HepG2 (cell line): Measurements from ENCODE around the gene CHMP5. TPM values are rescaled to one million over a fixed set of nuclear protein-coding genes. Genes with fewer than 3 reads are reported as not detected.

ENCODE experiments used
- DR1 ChIP-seq: sonication (generic); formaldehyde crosslinking; IDR thresholded peaks from 2 replicates; pipeline ENCODE4 v1.8.0; 2021; ENCODE audit warnings: mild to moderate bottlenecking, missing genetic modification reagents, inconsistent platforms
- E2F2 ChIP-seq: sonication (generic); formaldehyde crosslinking; IDR thresholded peaks from 2 replicates; pipeline ENCODE4 v1.4.0; 2020; ENCODE audit warnings: missing genetic modification reagents, borderline replicate concordance
- EEA1 ChIP-seq: sonication (generic); formaldehyde crosslinking; IDR thresholded peaks from 2 replicates; pipeline ENCODE4 v1.5.1; 2020; ENCODE audit warnings: mild to moderate bottlenecking, missing genetic modification reagents, borderline replicate concordance
- HCFC1 ChIP-seq: fragments of 150-350 bp; IDR thresholded peaks from 2 replicates; pipeline ENCODE4 v1.6.1; 2014; ENCODE audit warnings: low read depth, low read length
- HDAC6 ChIP-seq: fragments of 200-600 bp; sonication (generic); IDR thresholded peaks from 2 replicates; pipeline ENCODE4 v1.7.0; 2017; ENCODE audit warnings: mild to moderate bottlenecking, antibody characterized with exemption, low read length, low read depth
- KMT2A ChIP-seq: sonication (generic); formaldehyde crosslinking; IDR thresholded peaks from 2 replicates; pipeline ENCODE4 v1.4.0; 2020; ENCODE audit warnings: missing genetic modification reagents
- NR2C2 ChIP-seq: sonication (generic); formaldehyde crosslinking; IDR thresholded peaks from 2 replicates; pipeline ENCODE4 v1.4.0; 2020; ENCODE audit warnings: missing genetic modification reagents, mild to moderate bottlenecking, moderate library complexity, borderline replicate concordance
- PHF5A ChIP-seq: IDR thresholded peaks from one replicate; pipeline ENCODE4 v1.6.1; 2018; ENCODE audit warnings: low read depth, missing genetic modification reagents; ENCODE audit not compliant: unreplicated experiment
- PRPF4 ChIP-seq: fragments of 200-400 bp; formaldehyde crosslinking; IDR thresholded peaks from 2 replicates; pipeline ENCODE4 v1.6.1; 2016; ENCODE audit warnings: low read length, low read depth; ENCODE audit not compliant: poor library complexity, severe bottlenecking
- SALL2 ChIP-seq: sonication (generic); formaldehyde crosslinking; IDR thresholded peaks from 2 replicates; pipeline ENCODE4 v1.8.1; 2023; ENCODE audit warnings: mild to moderate bottlenecking, missing genetic modification reagents, inconsistent platforms
- SRSF9 ChIP-seq: fragments of 200-400 bp; formaldehyde crosslinking; IDR thresholded peaks from 2 replicates; pipeline ENCODE4 v1.6.1; 2018; ENCODE audit warnings: borderline replicate concordance, mild to moderate bottlenecking, low read depth, low read length; ENCODE audit not compliant: insufficient read depth, poor library complexity, severe bottlenecking
- STAT6 ChIP-seq: sonication (generic); formaldehyde crosslinking; IDR thresholded peaks from 2 replicates; pipeline ENCODE4 v1.4.0; 2020; ENCODE audit warnings: missing genetic modification reagents, mild to moderate bottlenecking, borderline replicate concordance
- TBL1XR1 ChIP-seq: fragments of 150-350 bp; IDR thresholded peaks from 2 replicates; pipeline ENCODE4 v1.6.1; 2014; ENCODE audit warnings: borderline replicate concordance, low read length; ENCODE audit not compliant: partially characterized antibody
- ZBTB21 ChIP-seq: sonication (generic); formaldehyde crosslinking; IDR thresholded peaks from 2 replicates; pipeline ENCODE4 v1.4.0; 2020; ENCODE audit warnings: missing genetic modification reagents
- ZFP36L2 ChIP-seq: sonication (generic); formaldehyde crosslinking; IDR thresholded peaks from 2 replicates; pipeline ENCODE4 v1.4.0; 2020; ENCODE audit warnings: missing genetic modification reagents
- ZNF280B ChIP-seq: sonication (generic); formaldehyde crosslinking; IDR thresholded peaks from 2 replicates; pipeline ENCODE4 v1.5.0; 2020; ENCODE audit warnings: missing genetic modification reagents, mild to moderate bottlenecking, borderline replicate concordance
- ZNF580 ChIP-seq: IDR thresholded peaks from 2 replicates; pipeline ENCODE4 v1.6.1; 2016; ENCODE audit warnings: low read depth, borderline replicate concordance
- polyA plus RNA-seq, 8 experiments: library from polyadenylated mRNA; depleted of rRNA in 3 of 8; stranded (reverse) in 7 of 8; unstranded in 1 of 8; fragments of >200 nt; fragmentation: Illumina TruSeq in 4 of 8; extraction: Trizol in 4 of 8; gene quantifications; 2 replicates each; pipeline versions ENCODE4 v1.2.1 to v1.2.3, GENCODE V29; 2011 to 2016; ENCODE audit warnings: low read depth in 4 of 8, missing spikeins in 1 of 8, mixed read lengths in 1 of 8; ENCODE audit not compliant: insufficient read depth in 1 of 8
- total RNA-seq, 5 experiments: library from RNA; depleted of rRNA; stranded (reverse); fragments of >200 nt; fragmentation: Illumina TruSeq; extraction: Trizol; gene quantifications; 2 replicates each; pipeline ENCODE4 v1.2.3, GENCODE V29; 2016; ENCODE audit warnings: low read depth in 1 of 5
- TF ChIP-seq, protein P1 (sequence below): sonication (generic); formaldehyde crosslinking; IDR thresholded peaks from 2 replicates; pipeline ENCODE4 v1.5.0; 2020; ENCODE audit warnings: missing genetic modification reagents, mild to moderate bottlenecking, borderline replicate concordance
- TF ChIP-seq, protein P2 (sequence below): sonication (generic); formaldehyde crosslinking; IDR thresholded peaks from 2 replicates; pipeline ENCODE4 v1.4.0; 2020; ENCODE audit warnings: mild to moderate bottlenecking, missing genetic modification reagents, borderline replicate concordance

The CHMP5 gene
- total and polyA plus RNA-seq, 2 of the 13 experiments (the other 11 are each of a cell fraction or from before 2014, with no cell fraction given): 46.0 to 57.3 TPM

GRCh38 chr9:33290247-33291030 lies 25.6 kb downstream of the CHMP5 start, which contains the start of gene NFX1 (continued):
- TF ChIP-seq NR2C2 (CRISPR knock-in tag) (peak; percentile 85), PRPF4 (no peak), PHF5A (no peak), TBL1XR1 (no peak), DR1 (CRISPR knock-in tag) (peak; percentile 91), ZBTB21 (peak; percentile 85), HCFC1 (peak; percentile 74), KMT2A (CRISPR knock-in tag) (peak; percentile 92), SALL2 (peak; percentile 97), EEA1 (CRISPR knock-in tag) (peak; percentile 74; the same call in 1 of the 2 replicates), ZNF580 (peak; percentile 94), HDAC6 (no peak), SRSF9 (no peak), ZNF280B (CRISPR knock-in tag) (peak; percentile 98), E2F2 (CRISPR knock-in tag) (0 out of 2 replicates have a peak, but pooled peaks have one; percentile 51), ZFP36L2 (CRISPR knock-in tag) (no peak), STAT6 (CRISPR knock-in tag) (no peak; the same call in 1 of the 2 replicates)
- TF ChIP-seq, protein P1, sequence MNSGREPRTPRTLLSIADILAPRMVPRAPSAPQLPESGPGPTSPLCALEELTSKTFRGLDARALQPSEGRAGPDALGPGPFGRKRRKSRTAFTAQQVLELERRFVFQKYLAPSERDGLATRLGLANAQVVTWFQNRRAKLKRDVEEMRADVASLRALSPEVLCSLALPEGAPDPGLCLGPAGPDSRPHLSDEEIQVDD (CRISPR knock-in tag): peak; percentile 85; the same call in 1 of the 2 replicates
- TF ChIP-seq, protein P2, sequence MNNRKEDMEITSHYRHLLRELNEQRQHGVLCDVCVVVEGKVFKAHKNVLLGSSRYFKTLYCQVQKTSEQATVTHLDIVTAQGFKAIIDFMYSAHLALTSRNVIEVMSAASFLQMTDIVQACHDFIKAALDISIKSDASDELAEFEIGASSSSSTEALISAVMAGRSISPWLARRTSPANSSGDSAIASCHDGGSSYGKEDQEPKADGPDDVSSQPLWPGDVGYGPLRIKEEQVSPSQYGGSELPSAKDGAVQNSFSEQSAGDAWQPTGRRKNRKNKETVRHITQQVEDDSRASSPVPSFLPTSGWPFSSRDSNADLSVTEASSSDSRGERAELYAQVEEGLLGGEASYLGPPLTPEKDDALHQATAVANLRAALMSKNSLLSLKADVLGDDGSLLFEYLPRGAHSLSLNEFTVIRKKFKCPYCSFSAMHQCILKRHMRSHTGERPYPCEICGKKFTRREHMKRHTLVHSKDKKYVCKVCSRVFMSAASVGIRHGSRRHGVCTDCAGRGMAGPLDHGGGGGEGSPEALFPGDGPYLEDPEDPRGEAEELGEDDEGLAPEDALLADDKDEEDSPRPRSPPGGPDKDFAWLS: no peak
